NCI-H146 (cell line): ENCODE results near the gene FRMPD1.
"Not testable (repeated sequence)": the region's sequence is repeated elsewhere in the genome, so short reads cannot be mapped to it uniquely, and the experiment has no call there.

ENCODE experiments used
- DNase-seq: peaks from one replicate; lab custom pipeline; 2025; lab: John Stamatoyannopoulos, UW

The FRMPD1 gene

GRCh38 chr9:37739222-37739621 is 88.5 kb downstream of the FRMPD1 start:
- DNase-seq = no peak

- DNase-seq = no peak
These were observed 89.4 kb downstream of the FRMPD1 start for GRCh38 chr9:37740128-37740527.

GRCh38 chr9:37740631-37741328 is 90.0 kb downstream of the FRMPD1 start:
- DNase-seq = no peak

GRCh38 chr9:37745970-37746369 is 95.2 kb downstream of the FRMPD1 start:
- DNase-seq = no peak

GRCh38 chr9:37746448-37747270 is 95.9 kb downstream of the FRMPD1 start:
- DNase-seq = no peak

GRCh38 chr9:37747271-37747753 is 96.6 kb downstream of the FRMPD1 start:
- DNase-seq = peak; percentile 68

- no peak for DNase-seq
These were observed 98.4 kb downstream of the FRMPD1 start for GRCh38 chr9:37749129-37749528.

- no peak for DNase-seq
These were observed 100.4 kb downstream of the FRMPD1 start for GRCh38 chr9:37751186-37751585.

GRCh38 chr9:37751704-37752103 is 101.0 kb downstream of the FRMPD1 start:
- not testable (repeated sequence) for DNase-seq

GRCh38 chr9:37752112-37752511 is 101.4 kb downstream of the FRMPD1 start:
- DNase-seq = not testable (repeated sequence)

GRCh38 chr9:37752642-37753488 is 102.1 kb downstream of the FRMPD1 start:
- DNase-seq = no peak

- DNase-seq = peak; percentile 84
These were observed 102.9 kb downstream of the FRMPD1 start, which contains the start of gene TRMT10B for GRCh38 chr9:37753489-37754190. TSS of gene TRMT10B (plus strand) at chr9:37753805. CDS start at chr9:37761932, 8,127 bp downstream.

- no peak for DNase-seq
These were observed 108.0 kb downstream of the FRMPD1 start for GRCh38 chr9:37758747-37759146.

- no peak for DNase-seq
These were observed 109.8 kb downstream of the FRMPD1 start for GRCh38 chr9:37760416-37761161.

- no peak for DNase-seq
These were observed 110.8 kb downstream of the FRMPD1 start for GRCh38 chr9:37761511-37761910.

GRCh38 chr9:37765263-37765662 is 114.5 kb downstream of the FRMPD1 start:
- DNase-seq = not testable (repeated sequence)

- DNase-seq = no peak
These were observed 118.6 kb downstream of the FRMPD1 start for GRCh38 chr9:37769306-37769705.

- no peak for DNase-seq
These were observed 119.2 kb downstream of the FRMPD1 start for GRCh38 chr9:37769995-37770394.

GRCh38 chr9:37775216-37775919 is 124.6 kb downstream of the FRMPD1 start:
- no peak for DNase-seq

- DNase-seq = no peak
These were observed 125.6 kb downstream of the FRMPD1 start for GRCh38 chr9:37776328-37776727.
